GM12891 (cell line): ENCODE results near the gene TMEM106C.

Experiments used
- PAX5 ChIP-seq: IDR thresholded peaks from 2 replicates; pipeline ENCODE4 v1.6.1; 2011; ENCODE audit warnings: low read length, moderate library complexity, mild to moderate bottlenecking; ENCODE audit not compliant: insufficient read depth, severe bottlenecking
- POLR2A ChIP-seq: IDR thresholded peaks from 2 replicates; pipeline ENCODE4 v1.6.1; 2011; ENCODE audit warnings: low read depth, low read length, control low read depth
- POLR2AphosphoS5 ChIP-seq: IDR thresholded peaks from 2 replicates; pipeline ENCODE4 v1.6.1; 2011; ENCODE audit warnings: low read depth, low read length, control low read depth
- POU2F2 ChIP-seq: IDR thresholded peaks from 2 replicates; pipeline ENCODE4 v1.6.1; 2011; ENCODE audit warnings: low read depth, mild to moderate bottlenecking, control low read depth, low read length, moderate library complexity
- SPI1 ChIP-seq: IDR thresholded peaks from 2 replicates; pipeline ENCODE4 v1.6.1; 2011; ENCODE audit warnings: low read depth, low read length, control low read depth
- TAF1 ChIP-seq: IDR thresholded peaks from 2 replicates; pipeline ENCODE4 v1.6.1; 2011; ENCODE audit warnings: low read depth, low read length, control low read depth

DNA sequence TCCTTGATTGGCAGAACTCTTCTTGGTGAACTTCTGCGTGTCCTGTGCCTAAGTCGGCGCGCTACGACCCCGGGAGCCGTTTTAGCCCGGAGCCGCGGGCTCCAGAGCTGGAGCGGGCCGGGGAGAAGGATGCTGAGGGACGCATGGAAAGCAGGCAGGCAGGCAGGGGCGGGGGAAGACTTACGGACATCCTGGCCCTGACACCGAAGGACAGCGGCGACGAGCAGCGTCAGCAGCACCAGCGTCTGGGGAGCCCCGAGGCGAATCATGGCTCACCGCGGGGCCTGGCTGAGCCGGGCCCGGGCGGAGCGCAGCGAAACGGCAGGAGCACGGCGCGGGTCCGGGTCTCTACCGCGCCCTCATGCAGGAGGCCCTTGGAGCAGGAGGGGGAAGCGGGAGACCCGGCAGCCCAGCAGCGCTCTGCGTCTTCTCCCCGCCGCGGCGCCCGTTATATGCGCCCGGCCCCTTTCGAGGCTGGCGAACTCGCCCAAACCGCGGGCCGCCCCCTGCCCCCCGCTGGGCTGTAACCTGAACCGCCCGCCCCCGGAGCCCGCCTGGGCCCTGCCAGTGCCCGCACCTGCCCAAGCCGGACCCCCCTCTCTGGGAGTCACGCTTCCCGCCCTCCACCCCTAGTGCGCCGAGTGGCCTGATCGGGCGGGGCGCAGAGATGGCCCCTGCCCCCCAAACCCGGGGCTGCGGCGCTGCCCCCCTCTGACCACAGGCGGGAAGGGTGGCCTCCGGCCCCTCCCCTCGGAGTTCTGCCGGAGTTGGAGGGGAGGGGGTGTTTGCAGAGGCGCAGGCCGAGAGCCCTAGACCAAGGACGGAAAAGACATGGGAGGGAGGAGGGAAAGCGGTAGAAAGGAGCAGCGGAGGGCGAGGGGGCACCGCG, 40.9 kb downstream of the TMEM106C start, which contains the start of gene COL2A1:
- no peak for TF ChIP-seq POLR2A
- TF ChIP-seq TAF1 = no peak
- TF ChIP-seq POU2F2 = no peak
- TF ChIP-seq POLR2AphosphoS5 = no peak
- TF ChIP-seq PAX5 = no peak
- no peak for TF ChIP-seq SPI1
